SK-N-SH treated with all-trans-retinoic acid at 6 μM for 48 hours (cell line): Measurements from ENCODE around the gene MYO16.
A peak's percentile ranks its signal among the peaks of the same experiment; 100 is the strongest.

ENCODE experiments used
- ATAC-seq: fragments of 200-7000 bp; cut with Tn5 transposase; 3 replicates; pipeline ENCODE4 v1.9.1; 2020; ENCODE audit warnings: mild to moderate bottlenecking, moderate library complexity
- BACH2 ChIP-seq: fragments of 250-450 bp; sonication (Bioruptor Pico); IDR thresholded peaks from 2 replicates; pipeline ENCODE4 v1.9.0; 2021; ENCODE audit warnings: mild to moderate bottlenecking, borderline replicate concordance
- CSDC2 ChIP-seq: fragments of 250-450 bp; sonication (Bioruptor Pico); IDR thresholded peaks from 2 replicates; pipeline ENCODE4 v1.5.0; 2020; ENCODE audit warnings: mild to moderate bottlenecking, moderate library complexity
- ESRRG ChIP-seq: fragments of 250-450 bp; sonication (Bioruptor Pico); IDR thresholded peaks from 2 replicates; pipeline ENCODE4 v1.6.1; 2021; ENCODE audit warnings: mild to moderate bottlenecking
- GLIS3 ChIP-seq: fragments of 250-450 bp; sonication (Bioruptor Pico); IDR thresholded peaks from 2 replicates; pipeline ENCODE4 v1.5.0; 2020; ENCODE audit warnings: mild to moderate bottlenecking, moderate library complexity
- ISL1 ChIP-seq: fragments of 250-450 bp; sonication (Bioruptor Pico); IDR thresholded peaks from 2 replicates; pipeline ENCODE4 v2.1.2; 2022; ENCODE audit warnings: mild to moderate bottlenecking, moderate library complexity
- OSR1 ChIP-seq: fragments of 250-450 bp; sonication (Bioruptor Pico); IDR thresholded peaks from 2 replicates; pipeline ENCODE4 v1.8.0; 2022; ENCODE audit warnings: moderate library complexity, mild to moderate bottlenecking, inconsistent platforms
- PPARA ChIP-seq: fragments of 250-450 bp; sonication (Bioruptor Pico); IDR thresholded peaks from 2 replicates; pipeline ENCODE4 v1.5.0; 2020; ENCODE audit warnings: mild to moderate bottlenecking, borderline replicate concordance
- RARB ChIP-seq: fragments of 250-450 bp; sonication (Bioruptor Pico); IDR thresholded peaks from 2 replicates; pipeline ENCODE4 v1.8.0; 2021; ENCODE audit warnings: mild to moderate bottlenecking, moderate library complexity
- SNAI2 ChIP-seq: fragments of 250-450 bp; sonication (Bioruptor Pico); IDR thresholded peaks from 2 replicates; pipeline ENCODE4 v1.5.0; 2020; ENCODE audit warnings: mild to moderate bottlenecking, moderate library complexity
- TCF4 ChIP-seq: fragments of 250-450 bp; sonication (Bioruptor Pico); IDR thresholded peaks from 2 replicates; pipeline ENCODE4 v1.8.0; 2021; ENCODE audit warnings: mild to moderate bottlenecking, moderate library complexity, borderline replicate concordance
- TOX ChIP-seq: fragments of 250-450 bp; sonication (Bioruptor Pico); IDR thresholded peaks from 2 replicates; pipeline ENCODE4 v1.8.0; 2021; ENCODE audit warnings: mild to moderate bottlenecking, moderate library complexity, borderline replicate concordance
- ZC3H10 ChIP-seq: fragments of 250-450 bp; sonication (Bioruptor Pico); IDR thresholded peaks from 2 replicates; pipeline ENCODE4 v1.5.1; 2021; ENCODE audit warnings: mild to moderate bottlenecking, moderate library complexity
- ZFP3 ChIP-seq: fragments of 250-450 bp; sonication (Bioruptor Pico); IDR thresholded peaks from 2 replicates; pipeline ENCODE4 v1.5.0; 2020; ENCODE audit warnings: mild to moderate bottlenecking, moderate library complexity
- ZFP30 ChIP-seq: fragments of 450-650 bp; formaldehyde crosslinking; IDR thresholded peaks from 2 replicates; pipeline ENCODE4 v1.5.0; 2022; ENCODE audit warnings: mild to moderate bottlenecking, moderate library complexity
- ZNF565 ChIP-seq: fragments of 450-650 bp; formaldehyde crosslinking; conservative IDR thresholded peaks from 2 replicates; pipeline ENCODE4 v1.5.0; 2020; ENCODE audit warnings: low read depth, mild to moderate bottlenecking, moderate library complexity
- ZNF70 ChIP-seq: fragments of 450-650 bp; formaldehyde crosslinking; IDR thresholded peaks from 2 replicates; pipeline ENCODE4 v1.5.0; 2020; ENCODE audit warnings: mild to moderate bottlenecking, moderate library complexity
- ZNF8 ChIP-seq: fragments of 450-650 bp; formaldehyde crosslinking; IDR thresholded peaks from 2 replicates; pipeline ENCODE4 v1.5.0; 2020; ENCODE audit warnings: mild to moderate bottlenecking, moderate library complexity
- TF ChIP-seq, protein P1 (sequence below): fragments of 250-450 bp; sonication (Bioruptor Pico); IDR thresholded peaks from 2 replicates; pipeline ENCODE4 v1.5.1; 2020; ENCODE audit warnings: low read depth, mild to moderate bottlenecking, moderate library complexity
- TF ChIP-seq, protein P2 (sequence below): fragments of 250-450 bp; sonication (Bioruptor Pico); IDR thresholded peaks from 2 replicates; pipeline ENCODE4 v1.5.0; 2020; ENCODE audit warnings: mild to moderate bottlenecking, moderate library complexity
- TF ChIP-seq, protein P3 (sequence below): fragments of 250-450 bp; sonication (Bioruptor Pico); IDR thresholded peaks from 2 replicates; pipeline ENCODE4 v1.8.0; 2021; ENCODE audit warnings: low read depth, mild to moderate bottlenecking, moderate library complexity, borderline replicate concordance
- TF ChIP-seq, protein P4 (sequence below): fragments of 250-450 bp; sonication (Bioruptor Pico); IDR thresholded peaks from 2 replicates; pipeline ENCODE4 v1.8.0; 2020; ENCODE audit warnings: mild to moderate bottlenecking, moderate library complexity, borderline replicate concordance

Gene MYO16

DNA sequence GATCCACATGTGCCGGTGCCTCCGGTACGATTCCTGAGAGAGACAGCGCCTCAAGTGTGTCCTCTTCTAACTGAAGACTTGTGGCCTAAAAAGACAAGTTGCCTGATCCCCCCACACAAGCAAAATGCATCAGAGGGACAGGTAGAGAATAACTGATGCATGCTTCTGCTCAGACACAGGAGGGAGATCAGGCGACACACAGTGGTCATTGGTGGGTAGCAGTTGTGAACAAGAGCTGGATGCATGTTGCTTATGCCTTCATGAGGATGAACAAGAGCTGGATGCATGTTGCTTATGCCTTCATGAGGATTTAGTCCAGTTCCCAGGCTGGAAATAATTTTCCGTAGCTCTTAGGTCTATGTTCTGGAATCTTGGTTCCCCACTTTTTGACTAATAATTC lies 505.6 kb downstream of the MYO16 start:
- no peak for ATAC-seq
- TF ChIP-seq CSDC2 (CRISPR knock-in tag) (no peak), ISL1 (no peak), TOX (CRISPR knock-in tag) (no peak), ZFP30 (CRISPR knock-in tag) (no peak), OSR1 (no peak), ZNF8 (CRISPR knock-in tag) (no peak), TCF4 (CRISPR knock-in tag) (no peak), GLIS3 (CRISPR knock-in tag) (no peak), SNAI2 (CRISPR knock-in tag) (no peak), ZNF565 (CRISPR knock-in tag) (no peak), ZC3H10 (no peak), PPARA (CRISPR knock-in tag) (no peak), BACH2 (CRISPR knock-in tag) (no peak)
- TF ChIP-seq, protein P1, sequence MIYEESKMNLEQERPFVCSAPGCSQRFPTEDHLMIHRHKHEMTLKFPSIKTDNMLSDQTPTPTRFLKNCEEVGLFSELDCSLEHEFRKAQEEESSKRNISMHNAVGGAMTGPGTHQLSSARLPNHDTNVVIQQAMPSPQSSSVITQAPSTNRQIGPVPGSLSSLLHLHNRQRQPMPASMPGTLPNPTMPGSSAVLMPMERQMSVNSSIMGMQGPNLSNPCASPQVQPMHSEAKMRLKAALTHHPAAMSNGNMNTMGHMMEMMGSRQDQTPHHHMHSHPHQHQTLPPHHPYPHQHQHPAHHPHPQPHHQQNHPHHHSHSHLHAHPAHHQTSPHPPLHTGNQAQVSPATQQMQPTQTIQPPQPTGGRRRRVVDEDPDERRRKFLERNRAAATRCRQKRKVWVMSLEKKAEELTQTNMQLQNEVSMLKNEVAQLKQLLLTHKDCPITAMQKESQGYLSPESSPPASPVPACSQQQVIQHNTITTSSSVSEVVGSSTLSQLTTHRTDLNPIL (CRISPR knock-in tag): no peak
- TF ChIP-seq, protein P2, sequence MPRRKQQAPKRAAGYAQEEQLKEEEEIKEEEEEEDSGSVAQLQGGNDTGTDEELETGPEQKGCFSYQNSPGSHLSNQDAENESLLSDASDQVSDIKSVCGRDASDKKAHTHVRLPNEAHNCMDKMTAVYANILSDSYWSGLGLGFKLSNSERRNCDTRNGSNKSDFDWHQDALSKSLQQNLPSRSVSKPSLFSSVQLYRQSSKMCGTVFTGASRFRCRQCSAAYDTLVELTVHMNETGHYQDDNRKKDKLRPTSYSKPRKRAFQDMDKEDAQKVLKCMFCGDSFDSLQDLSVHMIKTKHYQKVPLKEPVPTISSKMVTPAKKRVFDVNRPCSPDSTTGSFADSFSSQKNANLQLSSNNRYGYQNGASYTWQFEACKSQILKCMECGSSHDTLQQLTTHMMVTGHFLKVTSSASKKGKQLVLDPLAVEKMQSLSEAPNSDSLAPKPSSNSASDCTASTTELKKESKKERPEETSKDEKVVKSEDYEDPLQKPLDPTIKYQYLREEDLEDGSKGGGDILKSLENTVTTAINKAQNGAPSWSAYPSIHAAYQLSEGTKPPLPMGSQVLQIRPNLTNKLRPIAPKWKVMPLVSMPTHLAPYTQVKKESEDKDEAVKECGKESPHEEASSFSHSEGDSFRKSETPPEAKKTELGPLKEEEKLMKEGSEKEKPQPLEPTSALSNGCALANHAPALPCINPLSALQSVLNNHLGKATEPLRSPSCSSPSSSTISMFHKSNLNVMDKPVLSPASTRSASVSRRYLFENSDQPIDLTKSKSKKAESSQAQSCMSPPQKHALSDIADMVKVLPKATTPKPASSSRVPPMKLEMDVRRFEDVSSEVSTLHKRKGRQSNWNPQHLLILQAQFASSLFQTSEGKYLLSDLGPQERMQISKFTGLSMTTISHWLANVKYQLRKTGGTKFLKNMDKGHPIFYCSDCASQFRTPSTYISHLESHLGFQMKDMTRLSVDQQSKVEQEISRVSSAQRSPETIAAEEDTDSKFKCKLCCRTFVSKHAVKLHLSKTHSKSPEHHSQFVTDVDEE (CRISPR knock-in tag): no peak

DNA sequence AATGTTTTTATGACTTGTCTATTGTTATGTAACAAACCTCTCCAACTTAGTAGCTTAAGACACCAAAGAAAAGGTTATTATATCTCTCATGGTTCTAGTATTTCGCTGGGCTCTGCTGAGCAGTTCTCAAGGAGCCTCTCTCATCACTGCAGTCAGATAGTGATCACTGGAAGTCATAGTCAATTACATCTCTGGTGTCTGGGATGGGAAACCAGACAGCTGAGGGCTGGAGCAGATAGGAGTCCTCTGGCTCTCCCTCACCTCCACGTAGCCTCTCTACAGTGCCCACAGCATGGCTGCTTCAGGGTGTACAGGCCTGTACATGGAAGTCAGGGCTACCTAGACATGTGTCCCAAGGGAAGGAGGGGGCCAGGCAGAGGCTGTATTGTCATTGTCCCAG lies 507.5 kb downstream of the MYO16 start:
- TF ChIP-seq ZNF8 (CRISPR knock-in tag): no peak
- ATAC-seq: peak; percentile 64

DNA sequence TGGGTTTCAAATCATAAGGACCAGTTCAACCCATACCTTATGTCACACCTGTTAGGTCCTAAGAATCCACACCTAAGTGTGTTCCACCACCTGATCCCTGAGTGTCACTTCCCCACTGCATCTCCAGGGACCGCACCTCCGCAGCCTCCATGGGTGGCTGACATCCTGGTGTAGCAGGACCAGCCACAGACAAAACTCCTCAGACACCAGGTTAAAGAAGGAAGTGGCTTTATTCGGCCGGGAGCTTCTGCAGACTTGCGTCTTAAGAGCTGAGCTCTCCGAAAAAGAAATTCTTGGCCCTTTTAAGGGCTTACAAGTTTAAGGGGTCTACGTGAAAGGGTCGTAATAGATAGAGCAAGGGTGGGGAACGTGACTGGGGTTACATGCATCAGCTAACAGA lies 509.9 kb downstream of the MYO16 start:
- TF ChIP-seq ZFP3 (CRISPR knock-in tag) (no peak), ZFP30 (CRISPR knock-in tag) (no peak), CSDC2 (CRISPR knock-in tag) (no peak), RARB (CRISPR knock-in tag) (no peak), ZNF8 (CRISPR knock-in tag) (no peak), ZNF70 (CRISPR knock-in tag) (no peak), BACH2 (CRISPR knock-in tag) (no peak), SNAI2 (CRISPR knock-in tag) (no peak), TOX (CRISPR knock-in tag) (no peak), ISL1 (no peak), GLIS3 (CRISPR knock-in tag) (no peak), ESRRG (CRISPR knock-in tag) (no peak), ZC3H10 (no peak), TCF4 (CRISPR knock-in tag) (no peak), OSR1 (no peak)
- TF ChIP-seq, protein P3, sequence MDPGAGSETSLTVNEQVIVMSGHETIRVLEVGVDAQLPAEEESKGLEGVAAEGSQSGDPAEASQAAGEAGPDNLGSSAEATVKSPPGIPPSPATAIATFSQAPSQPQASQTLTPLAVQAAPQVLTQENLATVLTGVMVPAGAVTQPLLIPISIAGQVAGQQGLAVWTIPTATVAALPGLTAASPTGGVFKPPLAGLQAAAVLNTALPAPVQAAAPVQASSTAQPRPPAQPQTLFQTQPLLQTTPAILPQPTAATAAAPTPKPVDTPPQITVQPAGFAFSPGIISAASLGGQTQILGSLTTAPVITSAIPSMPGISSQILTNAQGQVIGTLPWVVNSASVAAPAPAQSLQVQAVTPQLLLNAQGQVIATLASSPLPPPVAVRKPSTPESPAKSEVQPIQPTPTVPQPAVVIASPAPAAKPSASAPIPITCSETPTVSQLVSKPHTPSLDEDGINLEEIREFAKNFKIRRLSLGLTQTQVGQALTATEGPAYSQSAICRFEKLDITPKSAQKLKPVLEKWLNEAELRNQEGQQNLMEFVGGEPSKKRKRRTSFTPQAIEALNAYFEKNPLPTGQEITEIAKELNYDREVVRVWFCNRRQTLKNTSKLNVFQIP (CRISPR knock-in tag): no peak
- TF ChIP-seq, protein P1 (CRISPR knock-in tag): no peak
- TF ChIP-seq, protein P4, sequence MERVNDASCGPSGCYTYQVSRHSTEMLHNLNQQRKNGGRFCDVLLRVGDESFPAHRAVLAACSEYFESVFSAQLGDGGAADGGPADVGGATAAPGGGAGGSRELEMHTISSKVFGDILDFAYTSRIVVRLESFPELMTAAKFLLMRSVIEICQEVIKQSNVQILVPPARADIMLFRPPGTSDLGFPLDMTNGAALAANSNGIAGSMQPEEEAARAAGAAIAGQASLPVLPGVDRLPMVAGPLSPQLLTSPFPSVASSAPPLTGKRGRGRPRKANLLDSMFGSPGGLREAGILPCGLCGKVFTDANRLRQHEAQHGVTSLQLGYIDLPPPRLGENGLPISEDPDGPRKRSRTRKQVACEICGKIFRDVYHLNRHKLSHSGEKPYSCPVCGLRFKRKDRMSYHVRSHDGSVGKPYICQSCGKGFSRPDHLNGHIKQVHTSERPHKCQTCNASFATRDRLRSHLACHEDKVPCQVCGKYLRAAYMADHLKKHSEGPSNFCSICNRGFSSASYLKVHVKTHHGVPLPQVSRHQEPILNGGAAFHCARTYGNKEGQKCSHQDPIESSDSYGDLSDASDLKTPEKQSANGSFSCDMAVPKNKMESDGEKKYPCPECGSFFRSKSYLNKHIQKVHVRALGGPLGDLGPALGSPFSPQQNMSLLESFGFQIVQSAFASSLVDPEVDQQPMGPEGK (CRISPR knock-in tag): no peak
- TF ChIP-seq, protein P2 (CRISPR knock-in tag): no peak
- TF ChIP-seq, all 23 proteins: peak for 0
- no peak for ATAC-seq
